ENCODE measurements around the gene ZHX3. TPM values are rescaled to one million over a fixed set of nuclear protein-coding genes. Genes with fewer than 3 reads are reported as not detected.

ZHX3 gene
- total and polyA plus RNA-seq, 4 donors = 3.2 to 30.0 (median 8.0) TPM

DNA sequence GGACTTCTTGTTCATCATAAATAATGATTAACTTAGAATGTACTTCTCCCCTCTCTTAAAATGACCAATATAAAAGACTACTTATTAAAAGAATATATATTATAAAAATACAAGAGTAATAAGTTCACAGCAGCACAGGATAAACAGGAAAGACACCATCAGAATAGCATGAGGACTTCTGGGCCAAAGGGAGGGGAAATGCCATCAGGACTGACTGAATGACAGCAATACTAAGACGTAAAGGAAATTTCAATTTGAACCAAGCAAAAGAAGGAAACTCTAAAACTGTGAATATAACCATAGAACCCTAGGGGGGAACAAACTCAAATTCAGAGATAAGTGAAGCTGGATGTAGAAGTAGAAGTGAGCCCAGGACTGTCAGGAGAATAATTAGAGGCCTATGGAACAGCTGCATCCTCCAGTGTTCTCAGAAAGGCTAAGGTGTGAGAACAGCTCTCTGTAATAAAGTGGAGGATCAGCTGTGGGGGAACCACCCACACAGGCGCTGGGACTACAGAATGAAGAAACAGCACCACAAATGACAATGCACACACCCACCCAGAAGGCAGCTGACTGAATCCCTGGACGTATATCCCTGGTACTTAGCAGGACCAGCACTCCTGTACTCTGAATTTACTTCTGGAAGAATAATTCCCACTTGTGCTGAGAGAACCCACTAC, 37.8 kb downstream of the ZHX3 start:
- H3K4me3 ChIP-seq (ENCODE audit: low read depth in 1 of 3, low read length in 3 of 3) = no peak overlapping the region
- no peaks in the 10 kb centered on the region for H3K36me3 ChIP-seq (ENCODE audit: control insufficient read depth in 4 of 4, insufficient read depth in 3 of 4, low read depth in 1 of 4, low read length in 3 of 4)
- no peak for DNase-seq (ENCODE audit: low spot score)
- WGBS = 61% methylated on average over 3 of the region's 3 CpGs
- H3K27me3 ChIP-seq (ENCODE audit: control insufficient read depth in 4 of 4, insufficient read depth in 4 of 4, low read length in 3 of 4) = no peaks in the 10 kb centered on the region
- no peak overlapping the region for H3K9ac ChIP-seq (ENCODE audit: low read depth in 1 of 2, low read length in 2 of 2)
- TF ChIP-seq JUND (IDR thresholded peaks at IDR 0.05) = no peak
- TF ChIP-seq, protein P1, sequence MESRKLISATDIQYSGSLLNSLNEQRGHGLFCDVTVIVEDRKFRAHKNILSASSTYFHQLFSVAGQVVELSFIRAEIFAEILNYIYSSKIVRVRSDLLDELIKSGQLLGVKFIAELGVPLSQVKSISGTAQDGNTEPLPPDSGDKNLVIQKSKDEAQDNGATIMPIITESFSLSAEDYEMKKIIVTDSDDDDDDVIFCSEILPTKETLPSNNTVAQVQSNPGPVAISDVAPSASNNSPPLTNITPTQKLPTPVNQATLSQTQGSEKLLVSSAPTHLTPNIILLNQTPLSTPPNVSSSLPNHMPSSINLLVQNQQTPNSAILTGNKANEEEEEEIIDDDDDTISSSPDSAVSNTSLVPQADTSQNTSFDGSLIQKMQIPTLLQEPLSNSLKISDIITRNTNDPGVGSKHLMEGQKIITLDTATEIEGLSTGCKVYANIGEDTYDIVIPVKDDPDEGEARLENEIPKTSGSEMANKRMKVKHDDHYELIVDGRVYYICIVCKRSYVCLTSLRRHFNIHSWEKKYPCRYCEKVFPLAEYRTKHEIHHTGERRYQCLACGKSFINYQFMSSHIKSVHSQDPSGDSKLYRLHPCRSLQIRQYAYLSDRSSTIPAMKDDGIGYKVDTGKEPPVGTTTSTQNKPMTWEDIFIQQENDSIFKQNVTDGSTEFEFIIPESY (IDR thresholded peaks at IDR 0.05) = no peak
- no peak for TF ChIP-seq ATF3 (IDR thresholded peaks at IDR 0.05)
- TF ChIP-seq YY1 (IDR thresholded peaks at IDR 0.05) = no peak
- TF ChIP-seq TAF1 (conservative IDR thresholded peaks at IDR 0.05) = no peak
- TF ChIP-seq RAD21 (IDR thresholded peaks at IDR 0.05) = no peak
- no peak for TF ChIP-seq FOXA2 (IDR thresholded peaks at IDR 0.05)
- TF ChIP-seq, protein P2, sequence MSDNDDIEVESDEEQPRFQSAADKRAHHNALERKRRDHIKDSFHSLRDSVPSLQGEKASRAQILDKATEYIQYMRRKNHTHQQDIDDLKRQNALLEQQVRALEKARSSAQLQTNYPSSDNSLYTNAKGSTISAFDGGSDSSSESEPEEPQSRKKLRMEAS (IDR thresholded peaks at IDR 0.05) = no peak
- TF ChIP-seq GABPA (IDR thresholded peaks at IDR 0.05 in 1 of 2, conservative IDR thresholded peaks at IDR 0.05 in 1 of 2) = no peak
- TF ChIP-seq CTCF (IDR thresholded peaks at IDR 0.05; ENCODE audit: low read depth, low read length, missing input control) = no peak
- TF ChIP-seq SP1 (IDR thresholded peaks at IDR 0.05) = no peak
- TF ChIP-seq HNF4G (IDR thresholded peaks at IDR 0.05) = no peak
- TF ChIP-seq HNF4A (conservative IDR thresholded peaks at IDR 0.05) = no peak
- no peak for TF ChIP-seq EGR1 (IDR thresholded peaks at IDR 0.05; ENCODE audit: low read depth in 2 of 2)
- TF ChIP-seq FOXA1 (IDR thresholded peaks at IDR 0.05) = no peak
- no peak for TF ChIP-seq RXRA (IDR thresholded peaks at IDR 0.05)
- TF ChIP-seq NR2F2 (IDR thresholded peaks at IDR 0.05) = no peak
- no peak for TF ChIP-seq REST (IDR thresholded peaks at IDR 0.05)
- peaks cover 5 to 7% (median 6%) of the 10 kb centered on the region in 4 donors for H3K4me1 ChIP-seq (ENCODE audit: control insufficient read depth in 4 of 4, insufficient read depth in 4 of 4, low read length in 3 of 4)
- H3K9me3 ChIP-seq (ENCODE audit: control insufficient read depth in 4 of 4, low read length in 3 of 4) = no peaks in the 10 kb centered on the region
- no peak overlapping the region for H3K27ac ChIP-seq (ENCODE audit: low read depth in 1 of 2, low read length in 2 of 2)

All from liver (tissue), 9 donors.